BE2C (cell line): Measurements from ENCODE around the gene NUP160.
"Not testable (repeated sequence)": the region's sequence is repeated elsewhere in the genome, so short reads cannot be mapped to it uniquely, and the experiment has no call there.

Source experiments
- DNase-seq: peaks from one replicate; pipeline ENCODE4 v3.0.0-alpha.2; 2020
- H3K27me3 ChIP-seq: fragments of 250-450 bp; sonication (Bioruptor Pico); 2 replicates; pipeline ENCODE4 v1.5.1; 2020; ENCODE audit warnings: mild to moderate bottlenecking
- H3K36me3 ChIP-seq: fragments of 250-450 bp; sonication (Bioruptor Pico); 2 replicates; pipeline ENCODE4 v1.5.1; 2020; ENCODE audit warnings: mild to moderate bottlenecking
- H3K4me1 ChIP-seq: fragments of 250-450 bp; sonication (Bioruptor Pico); 2 replicates; pipeline ENCODE4 v1.5.1; 2020
- H3K4me3 ChIP-seq: 2 replicates; pipeline ENCODE4 v1.5.1; 2011; ENCODE audit warnings: low read depth, low read length
- H3K9me3 ChIP-seq: fragments of 250-450 bp; sonication (Bioruptor Pico); 2 replicates; pipeline ENCODE4 v1.5.1; 2020
- CTCF ChIP-seq: IDR thresholded peaks from 2 replicates; pipeline ENCODE4 v1.5.1; 2012; ENCODE audit warnings: mild to moderate bottlenecking, low read depth, low read length

The NUP160 gene

GRCh38 chr11:47843361-47844055 lies 4.6 kb downstream of the NUP160 start:
- H3K27me3 ChIP-seq, result no peaks in the 10 kb centered on the region
- TF ChIP-seq CTCF, result no peak
- no peak overlapping the region for H3K4me3 ChIP-seq
- peaks cover 15% of the 10 kb centered on the region for H3K36me3 ChIP-seq
- no peaks in the 10 kb centered on the region for H3K9me3 ChIP-seq
- H3K4me1 ChIP-seq, result no peaks in the 10 kb centered on the region
- DNase-seq, result no peak

GRCh38 chr11:47842749-47843148 lies 5.4 kb downstream of the NUP160 start:
- no peaks in the 10 kb centered on the region for H3K4me1 ChIP-seq
- DNase-seq, result no peak
- no peak overlapping the region for H3K4me3 ChIP-seq
- H3K9me3 ChIP-seq, result no peaks in the 10 kb centered on the region
- TF ChIP-seq CTCF, result no peak
- H3K36me3 ChIP-seq, result peaks cover 15% of the 10 kb centered on the region
- H3K27me3 ChIP-seq, result no peaks in the 10 kb centered on the region

DNA sequence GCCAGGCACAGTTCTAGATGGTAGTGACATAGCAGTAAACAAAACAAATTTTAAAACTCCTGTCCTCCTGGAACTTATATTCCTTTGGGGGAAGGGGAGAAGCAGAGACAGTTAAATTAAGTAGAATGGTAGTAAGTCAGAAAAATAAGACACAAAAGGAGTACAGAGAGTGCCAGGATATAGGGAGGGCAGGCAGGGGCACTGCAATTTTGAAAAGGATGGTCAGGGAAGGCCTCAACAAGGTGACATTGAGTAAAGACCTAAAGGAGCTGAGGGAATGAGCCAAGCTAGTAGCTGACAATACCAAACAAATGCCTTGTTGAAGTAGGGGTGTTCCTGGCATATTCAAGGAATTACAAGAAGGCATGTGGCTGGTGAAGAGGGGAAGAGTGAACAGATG lies 10.2 kb downstream of the NUP160 start:
- Histone ChIP-seq H3K36me3 (peaks cover 37% of the 10 kb centered on the region), H3K27me3 (no peaks in the 10 kb centered on the region), H3K4me1 (no peaks in the 10 kb centered on the region), H3K4me3 (no peak overlapping the region), H3K9me3 (no peaks in the 10 kb centered on the region)
- DNase-seq, result no peak
- no peak for TF ChIP-seq CTCF

- no peak for TF ChIP-seq CTCF
- peaks cover 35% of the 10 kb centered on the region for H3K36me3 ChIP-seq
- no peaks in the 10 kb centered on the region for H3K9me3 ChIP-seq
- no peak overlapping the region for H3K4me3 ChIP-seq
- no peak for DNase-seq
- H3K27me3 ChIP-seq, result no peaks in the 10 kb centered on the region
- H3K4me1 ChIP-seq, result no peaks in the 10 kb centered on the region
These were observed 10.9 kb downstream of the NUP160 start for GRCh38 chr11:47837292-47837691.

DNA sequence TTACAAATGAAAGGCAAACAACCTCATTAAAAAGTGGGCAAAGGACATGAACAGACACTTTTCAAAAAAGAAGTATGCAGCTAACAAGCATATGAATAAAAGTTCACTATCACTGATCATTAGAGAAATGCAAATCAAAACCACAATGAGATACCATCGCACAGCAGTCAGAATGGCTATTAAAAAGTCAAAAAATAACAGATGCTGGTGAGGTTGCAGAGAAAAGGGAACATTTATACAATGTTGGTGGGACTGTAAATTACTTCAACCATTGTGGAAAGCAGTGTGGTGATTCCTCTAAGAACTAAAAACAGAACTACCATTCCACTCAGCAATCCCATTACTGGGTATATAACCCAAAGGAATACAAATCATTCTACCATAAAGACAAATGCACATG lies 18.1 kb downstream of the NUP160 start:
- H3K36me3 ChIP-seq, H3K27me3 ChIP-seq, H3K4me1 ChIP-seq, DNase-seq, H3K9me3 ChIP-seq, H3K4me3 ChIP-seq: not testable (repeated sequence)

GRCh38 chr11:47828284-47828683 lies 19.9 kb downstream of the NUP160 start:
- Histone ChIP-seq H3K4me1 (no peaks in the 10 kb centered on the region), H3K27me3 (no peaks in the 10 kb centered on the region), H3K9me3 (no peaks in the 10 kb centered on the region), H3K4me3 (no peak overlapping the region), H3K36me3 (no peaks in the 10 kb centered on the region; the same call in none of the 2 replicates)
- no peak for TF ChIP-seq CTCF
- DNase-seq, result no peak

- not testable (repeated sequence) for H3K36me3 ChIP-seq, H3K4me1 ChIP-seq, H3K27me3 ChIP-seq, DNase-seq, H3K9me3 ChIP-seq, H3K4me3 ChIP-seq
These were observed 25.5 kb downstream of the NUP160 start for GRCh38 chr11:47822664-47823063.
